OCI-LY3 (cell line): Measurements from ENCODE around the gene MAB21L4.

Experiments
- H2AFZ ChIP-seq: fragments of 200-600, 300-600 bp; shearing (Covaris generic); 2 replicates; pipeline ENCODE4 v1.6.0; 2014; ENCODE audit warnings: antibody characterized with exemption, low read depth, low read length
- H3K27ac ChIP-seq: fragments of 200-600, 300-600 bp; sonication (generic); 2 replicates; pipeline ENCODE4 v1.5.1; 2014; ENCODE audit warnings: mild to moderate bottlenecking, low read length, moderate library complexity, mixed read lengths
- H3K27me3 ChIP-seq: fragments of 200-600, 300-600 bp; sonication (generic); 2 replicates; pipeline ENCODE4 v1.6.1; 2014; ENCODE audit warnings: low read depth, low read length, mixed read lengths
- H3K36me3 ChIP-seq: fragments of 200-600, 300-600 bp; sonication (generic); replicated peaks from 2 replicates; pipeline ENCODE3; 2014; ENCODE audit warnings: low read depth, low read length, mixed read lengths
- H3K4me1 ChIP-seq: fragments of 300-600, 200-600 bp; sonication (generic); 2 replicates; pipeline ENCODE4 v1.6.1; 2014; ENCODE audit warnings: low read length, mixed read lengths
- H3K4me2 ChIP-seq: fragments of 200-600, 300-600 bp; sonication (generic); 2 replicates; pipeline ENCODE4 v1.6.1; 2014; ENCODE audit warnings: low read length, mixed read lengths
- H3K4me3 ChIP-seq: fragments of 300-600, 200-600 bp; sonication (generic); 2 replicates; pipeline ENCODE4 v1.5.1; 2014; ENCODE audit warnings: antibody characterized with exemption, mild to moderate bottlenecking, low read length, moderate library complexity
- H3K79me2 ChIP-seq: fragments of 300-600, 200-600 bp; shearing (Covaris generic); 2 replicates; pipeline ENCODE4 v1.6.1; 2014; ENCODE audit warnings: mild to moderate bottlenecking, low read length, mixed read lengths
- H3K9ac ChIP-seq: fragments of 300-600, 200-600 bp; shearing (Covaris generic); 2 replicates; pipeline ENCODE4 v1.6.0; 2014; ENCODE audit warnings: mild to moderate bottlenecking, low read length, moderate library complexity
- H3K9me3 ChIP-seq: fragments of 200-600, 300-600 bp; shearing (Covaris generic); 2 replicates; pipeline ENCODE4 v1.6.1; 2014; ENCODE audit warnings: low read length, mixed read lengths; ENCODE audit not compliant: insufficient read depth
- H4K20me1 ChIP-seq: fragments of 200-600, 300-600 bp; sonication (generic); 2 replicates; pipeline ENCODE4 v1.6.1; 2016; ENCODE audit warnings: low read length, mixed read lengths; ENCODE audit not compliant: insufficient read depth
- EZH2phosphoT487 ChIP-seq: fragments of 200-600 bp; shearing (Covaris generic); IDR thresholded peaks from 2 replicates; pipeline ENCODE4 v1.6.1; 2018; ENCODE audit warnings: antibody characterized with exemption, mixed run types, low read depth
- TF ChIP-seq, protein P1 (sequence below): fragments of 200-600, 300-600 bp; sonication (generic); IDR thresholded peaks from 2 replicates; pipeline ENCODE4 v1.5.1; 2014; ENCODE audit warnings: antibody characterized with exemption, low read length, low read depth

MAB21L4 gene

DNA sequence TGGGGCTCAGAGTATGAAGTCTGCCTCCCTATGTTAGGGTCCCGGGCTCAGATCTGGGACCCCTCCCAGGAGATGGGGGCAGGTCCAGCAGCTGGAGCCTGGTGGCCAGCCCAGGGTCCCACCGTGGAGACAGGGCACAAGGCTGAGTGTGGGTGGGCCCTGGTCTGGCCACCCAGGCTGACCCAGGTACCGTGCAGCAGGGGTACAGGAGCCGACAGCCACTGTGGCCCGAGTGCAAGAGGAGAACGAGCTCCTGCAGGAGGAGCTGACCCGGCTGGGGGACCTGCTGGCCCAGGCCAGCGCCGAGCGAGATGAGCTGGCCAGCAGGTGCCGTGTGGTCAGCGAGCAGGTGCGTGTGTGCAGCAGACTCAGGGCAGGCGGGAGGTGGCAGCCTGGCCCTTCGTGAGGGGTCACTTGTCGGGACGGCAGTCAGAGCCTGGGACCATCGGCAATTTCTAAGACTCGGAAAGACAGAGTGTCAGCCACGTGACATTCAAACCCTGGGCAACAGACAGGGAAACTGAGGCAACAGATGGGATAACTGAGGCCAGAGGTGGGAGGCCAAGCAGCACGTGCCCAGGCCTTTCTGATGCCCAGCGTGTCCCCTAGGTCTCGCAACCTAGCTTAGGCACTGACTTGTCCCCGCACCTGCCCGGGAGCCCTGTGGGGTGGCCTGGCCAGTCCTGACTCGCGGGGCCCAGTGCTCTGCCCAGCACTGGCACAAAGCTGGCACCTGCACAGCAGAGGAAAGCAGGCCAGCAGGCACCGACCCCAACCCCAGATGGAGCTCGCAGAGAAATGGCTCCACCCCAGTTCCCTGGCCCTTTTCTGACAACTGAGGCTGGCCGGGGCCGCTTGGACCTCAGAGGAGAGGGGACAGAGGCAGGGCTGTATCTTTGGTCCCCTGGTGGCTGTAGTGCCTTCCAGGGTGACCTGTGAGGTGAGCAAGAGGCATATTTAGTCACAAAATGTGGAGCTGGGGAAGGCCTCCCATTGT, 24.1 kb upstream of the MAB21L4 start:
- Histone ChIP-seq H3K4me1 (peaks cover 5% of the 10 kb centered on the region), H3K27me3 (0 out of 2 replicates have a peak, but pooled peaks cover 2% of the 10 kb centered on the region), H2AFZ (no peak overlapping the region), H3K9me3 (no peaks in the 10 kb centered on the region), H3K4me2 (no peak overlapping the region), H4K20me1 (no peaks in the 10 kb centered on the region), H3K36me3 (no peaks in the 10 kb centered on the region), H3K27ac (no peak overlapping the region), H3K4me3 (no peak overlapping the region), H3K79me2 (no peaks in the 10 kb centered on the region), H3K9ac (no peak overlapping the region)
- TF ChIP-seq EZH2phosphoT487: no peak
- TF ChIP-seq, protein P1, sequence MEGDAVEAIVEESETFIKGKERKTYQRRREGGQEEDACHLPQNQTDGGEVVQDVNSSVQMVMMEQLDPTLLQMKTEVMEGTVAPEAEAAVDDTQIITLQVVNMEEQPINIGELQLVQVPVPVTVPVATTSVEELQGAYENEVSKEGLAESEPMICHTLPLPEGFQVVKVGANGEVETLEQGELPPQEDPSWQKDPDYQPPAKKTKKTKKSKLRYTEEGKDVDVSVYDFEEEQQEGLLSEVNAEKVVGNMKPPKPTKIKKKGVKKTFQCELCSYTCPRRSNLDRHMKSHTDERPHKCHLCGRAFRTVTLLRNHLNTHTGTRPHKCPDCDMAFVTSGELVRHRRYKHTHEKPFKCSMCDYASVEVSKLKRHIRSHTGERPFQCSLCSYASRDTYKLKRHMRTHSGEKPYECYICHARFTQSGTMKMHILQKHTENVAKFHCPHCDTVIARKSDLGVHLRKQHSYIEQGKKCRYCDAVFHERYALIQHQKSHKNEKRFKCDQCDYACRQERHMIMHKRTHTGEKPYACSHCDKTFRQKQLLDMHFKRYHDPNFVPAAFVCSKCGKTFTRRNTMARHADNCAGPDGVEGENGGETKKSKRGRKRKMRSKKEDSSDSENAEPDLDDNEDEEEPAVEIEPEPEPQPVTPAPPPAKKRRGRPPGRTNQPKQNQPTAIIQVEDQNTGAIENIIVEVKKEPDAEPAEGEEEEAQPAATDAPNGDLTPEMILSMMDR: no peak

DNA sequence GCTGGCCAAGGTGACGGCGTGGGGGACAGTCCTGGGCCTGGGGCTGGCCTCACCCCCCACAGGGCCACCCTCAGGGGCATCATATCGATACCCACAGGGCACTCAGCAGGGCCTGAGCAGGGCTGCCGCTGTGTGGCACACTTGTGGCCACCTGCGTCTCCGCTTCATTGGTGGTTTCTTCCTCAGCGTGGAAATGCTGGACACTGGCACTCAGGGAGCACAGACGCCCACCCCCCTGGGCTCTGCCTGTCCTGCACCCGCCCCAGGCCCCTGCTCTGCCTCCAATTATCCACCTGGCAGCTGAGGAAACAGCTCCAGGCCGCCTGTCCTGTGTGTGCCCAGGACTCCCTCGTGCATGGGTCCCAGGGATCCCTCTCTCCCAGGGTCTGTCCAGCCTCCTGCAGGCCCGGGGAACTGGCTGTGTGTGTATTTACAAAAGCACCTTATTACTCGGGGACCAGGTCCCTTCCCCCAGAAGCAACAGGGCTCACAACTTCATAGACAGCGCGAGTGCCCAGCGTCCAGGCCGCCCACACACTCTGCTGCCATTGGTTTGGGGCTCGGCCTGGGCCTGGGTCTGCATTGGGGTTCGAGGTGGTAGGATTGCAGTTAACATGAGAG, 23.3 kb upstream of the MAB21L4 start:
- no peak overlapping the region for H3K9ac ChIP-seq
- H2AFZ ChIP-seq: no peak overlapping the region
- H4K20me1 ChIP-seq: no peaks in the 10 kb centered on the region
- no peaks in the 10 kb centered on the region for H3K9me3 ChIP-seq
- no peak overlapping the region for H3K27ac ChIP-seq
- no peaks in the 10 kb centered on the region for H3K79me2 ChIP-seq
- H3K36me3 ChIP-seq: no peaks in the 10 kb centered on the region
- H3K4me2 ChIP-seq: no peak overlapping the region
- 0 out of 2 replicates have a peak, but pooled peaks cover 2% of the 10 kb centered on the region for H3K27me3 ChIP-seq
- no peak overlapping the region for H3K4me3 ChIP-seq
- peaks cover 5% of the 10 kb centered on the region for H3K4me1 ChIP-seq
- TF ChIP-seq, protein P1: no peak
- no peak for TF ChIP-seq EZH2phosphoT487

DNA sequence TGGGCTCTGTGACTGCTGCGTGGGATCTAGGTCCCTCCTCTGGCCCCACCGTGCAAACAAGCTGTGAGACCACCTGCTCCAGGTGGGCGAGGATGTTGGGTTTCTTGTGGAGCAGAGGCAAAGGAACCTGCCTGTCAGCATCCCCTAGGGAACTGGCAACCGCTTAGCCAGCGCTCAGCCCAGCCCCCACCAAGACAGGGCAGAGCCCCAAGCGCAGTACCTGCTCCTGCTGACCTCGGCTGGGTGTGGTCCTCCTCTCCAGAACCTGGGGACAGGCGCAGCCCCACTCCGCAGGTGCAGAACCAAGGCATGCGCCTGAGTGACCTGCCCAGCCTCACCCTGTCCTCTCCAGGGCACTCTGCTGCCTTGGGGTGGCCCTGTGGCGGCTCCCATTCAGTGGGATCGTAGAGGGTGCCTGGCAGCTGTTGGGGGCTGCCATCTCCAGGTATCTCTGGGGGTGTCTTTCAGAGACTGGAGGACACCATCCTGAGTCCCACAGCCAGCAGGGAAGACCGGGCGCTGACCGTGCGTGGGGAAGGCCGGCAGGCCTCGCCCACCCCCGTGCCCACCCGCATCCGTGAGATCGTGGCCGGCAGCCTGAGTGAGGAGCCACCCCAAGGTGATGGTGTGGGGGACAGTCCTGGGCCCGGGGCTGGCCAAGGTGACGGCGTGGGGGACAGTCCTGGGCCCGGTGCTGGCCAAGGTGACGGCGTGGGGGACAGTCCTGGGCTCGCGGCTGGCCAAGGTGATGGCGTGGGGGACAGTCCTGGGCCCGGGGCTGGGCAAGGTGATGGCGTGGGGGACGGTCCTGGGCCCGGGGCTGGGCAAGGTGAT, 22.5 kb upstream of the MAB21L4 start:
- Histone ChIP-seq H3K4me1 (peaks cover 5% of the 10 kb centered on the region), H3K9me3 (no peaks in the 10 kb centered on the region), H3K79me2 (no peaks in the 10 kb centered on the region), H3K4me2 (no peak overlapping the region), H3K27ac (no peak overlapping the region), H4K20me1 (no peaks in the 10 kb centered on the region), H3K9ac (no peak overlapping the region), H2AFZ (no peak overlapping the region), H3K27me3 (0 out of 2 replicates have a peak, but pooled peaks cover 2% of the 10 kb centered on the region), H3K36me3 (no peaks in the 10 kb centered on the region), H3K4me3 (no peak overlapping the region)
- no peak for TF ChIP-seq EZH2phosphoT487
- TF ChIP-seq, protein P1: no peak
